Fibroblast of lung (primary cell): ENCODE measurements around the gene CALD1.

Experiments used
- CTCF ChIP-seq, 2 donors: IDR thresholded peaks in 1 of 2; conservative IDR thresholded peaks in 1 of 2; 1 replicate in 1 of 2; 2 replicates in 1 of 2; pipeline ENCODE4 v1.5.1; 2011 to 2012; ENCODE audit warnings: low read length in 2 of 2, control low read depth in 1 of 2, inconsistent platforms in 1 of 2, low read depth in 1 of 2, mild to moderate bottlenecking in 1 of 2
- EZH2 ChIP-seq: IDR thresholded peaks from 2 replicates; pipeline ENCODE4 v1.5.1; 2012; ENCODE audit warnings: low read length, control low read depth, mild to moderate bottlenecking; ENCODE audit errors: missing control alignments

DNA sequence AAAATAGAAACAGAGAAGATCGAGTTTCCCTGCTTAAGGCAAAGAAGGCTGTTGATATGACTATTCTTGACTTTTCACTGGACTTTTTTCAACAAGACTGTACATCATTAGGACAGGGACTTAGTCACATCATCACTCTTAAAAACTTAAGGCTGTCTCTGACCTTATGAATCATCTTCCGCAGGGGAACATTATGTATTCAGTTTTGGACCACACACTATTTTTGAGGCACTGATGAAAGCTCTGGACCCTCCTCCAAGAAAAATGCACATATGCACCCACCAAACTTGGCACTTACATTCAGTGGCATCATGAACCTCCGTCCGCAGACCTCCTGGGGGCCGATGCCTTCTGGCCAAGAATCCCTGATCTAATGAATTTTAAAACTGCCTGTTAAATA, 96.4 kb downstream of the CALD1 start:
- TF ChIP-seq CTCF (conservative IDR thresholded peaks at IDR 0.05 in 1 of 2, IDR thresholded peaks at IDR 0.05 in 1 of 2; ENCODE audit: low read depth in 1 of 2, low read length in 2 of 2) (no peak), EZH2 (no peak)
